Astrocyte of the spinal cord (primary cell): ENCODE measurements around the gene COA7.

ENCODE experiments used
- DNase-seq: peaks from one replicate; pipeline ENCODE4 v3.0.0; 2011; ENCODE audit warnings: low read depth, low spot score
- H3K4me3 ChIP-seq: 2 replicates; pipeline ENCODE4 v1.5.1; 2011; ENCODE audit warnings: low read depth, mild to moderate bottlenecking, low read length, moderate library complexity
- CTCF ChIP-seq: IDR thresholded peaks from 2 replicates; pipeline ENCODE4 v1.5.1; 2012; ENCODE audit warnings: low read depth, mild to moderate bottlenecking, low read length, inconsistent platforms
- in situ Hi-C: cut with HindIII; loops from 2 replicates; pipeline ENCODE4 v1.10.0; 2017; ENCODE audit warnings: low sequenced_read_pairs

The COA7 gene

GRCh38 chr1:52669696-52670095 is 28.5 kb downstream of the COA7 start:
- TF ChIP-seq CTCF: no peak
- no peak for DNase-seq
- in situ Hi-C loops: no loop called here
- no peak overlapping the region for H3K4me3 ChIP-seq

- no peak overlapping the region for H3K4me3 ChIP-seq
- in situ Hi-C loops: no loop called here
- no peak for DNase-seq
- TF ChIP-seq CTCF: no peak
These were observed 29.4 kb downstream of the COA7 start for GRCh38 chr1:52668711-52669110.

GRCh38 chr1:52667984-52668383 is 30.2 kb downstream of the COA7 start:
- no peak for DNase-seq
- no peak for TF ChIP-seq CTCF
- no peak overlapping the region for H3K4me3 ChIP-seq
- in situ Hi-C loops: no loop called here

GRCh38 chr1:52667290-52667689 is 30.9 kb downstream of the COA7 start:
- no peak overlapping the region for H3K4me3 ChIP-seq
- DNase-seq: no peak
- in situ Hi-C loops: no loop called here
- TF ChIP-seq CTCF: no peak

GRCh38 chr1:52665006-52665941 is 32.9 kb downstream of the COA7 start:
- DNase-seq: no peak
- H3K4me3 ChIP-seq: no peak overlapping the region
- in situ Hi-C loops: no loop called here
- no peak for TF ChIP-seq CTCF

- no peak for TF ChIP-seq CTCF
- H3K4me3 ChIP-seq: no peak overlapping the region
- no peak for DNase-seq
- in situ Hi-C loops: no loop called here
These were observed 34.4 kb downstream of the COA7 start for GRCh38 chr1:52663716-52664115.
